Esophagus squamous epithelium (tissue), 5 donors: Measurements from ENCODE around the gene ROCK2. TPM values are rescaled to one million over a fixed set of nuclear protein-coding genes. Genes with fewer than 3 reads are reported as not detected.

Experiments used
- DNase-seq: peaks from one replicate; lab custom pipeline; 2025; lab: John Stamatoyannopoulos, UW
- H3K27ac ChIP-seq, 4 donors: fragments of 200-600 bp; sonication (generic); one replicate each; pipeline ENCODE4 v1.5.1; 2016 to 2019; ENCODE audit warnings: mild to moderate bottlenecking in 1 of 4
- H3K27me3 ChIP-seq, 4 donors: fragments of 200-600 bp; sonication (generic); 1 replicate in 3 of 4; 2 replicates in 1 of 4; pipeline versions ENCODE4 v1.5.1 to v1.6.0; 2017 to 2021; ENCODE audit warnings: antibody characterized with exemption in 1 of 4
- H3K36me3 ChIP-seq, 3 donors: fragments of 200-600 bp; sonication (generic); one replicate each; pipeline ENCODE4 v1.5.1; 2016 to 2019
- H3K4me1 ChIP-seq, 3 donors: fragments of 200-600 bp; sonication (generic); one replicate each; pipeline ENCODE4 v1.5.1; 2017 to 2019
- H3K4me3 ChIP-seq, 4 donors: fragments of 200-600 bp; sonication (generic); 1 replicate in 3 of 4; 2 replicates in 1 of 4; pipeline ENCODE4 v1.5.1; 2016 to 2019; ENCODE audit warnings: mild to moderate bottlenecking in 2 of 4, moderate library complexity in 1 of 4
- H3K9me3 ChIP-seq, 3 donors: fragments of 200-600 bp; sonication (generic); one replicate each; pipeline ENCODE4 v1.5.1; 2016 to 2019
- POLR2A ChIP-seq, 4 donors: fragments of 450-650 bp; IDR thresholded peaks; one replicate each; pipeline ENCODE4 v1.6.1; 2017; ENCODE audit warnings: antibody characterized with exemption in 4 of 4, mild to moderate bottlenecking in 4 of 4, moderate library complexity in 3 of 4
- WGBS, 2 donors: methylation state at CpG; one replicate each; pipeline ENCODE4 v1.1.5; 2018; 5-methylcytosine and 5-hydroxymethylcytosine counted together
- intact Hi-C: fragments of 100-400 bp; cut with DNase I; formaldehyde crosslinking; loops from one replicate; pipeline ENCODE4 v1.15.0; 2022
- total RNA-seq, 4 donors: library from RNA; depleted of rRNA; stranded (reverse); fragments of >200 nt; gene quantifications; one replicate each; pipeline ENCODE4 v1.1.0, GENCODE V29; 2016
- TF ChIP-seq, protein P1 (sequence below), 6 experiments: fragments of 450-650 bp in 4 of 6; fragments of 200-600 bp in 2 of 6; sonication (generic) in 2 of 6; IDR thresholded peaks; one replicate each; pipeline ENCODE4 v1.5.1; 2016 to 2019; ENCODE audit warnings: antibody characterized with exemption in 6 of 6, mild to moderate bottlenecking in 4 of 6, moderate library complexity in 4 of 6
- donor health status: DM: yes; HTN: yes; CAD: no.

Gene ROCK2
- total RNA-seq, 4 donors from 2014 or later: 15.2 to 50.5 (median 21.4) TPM

DNA sequence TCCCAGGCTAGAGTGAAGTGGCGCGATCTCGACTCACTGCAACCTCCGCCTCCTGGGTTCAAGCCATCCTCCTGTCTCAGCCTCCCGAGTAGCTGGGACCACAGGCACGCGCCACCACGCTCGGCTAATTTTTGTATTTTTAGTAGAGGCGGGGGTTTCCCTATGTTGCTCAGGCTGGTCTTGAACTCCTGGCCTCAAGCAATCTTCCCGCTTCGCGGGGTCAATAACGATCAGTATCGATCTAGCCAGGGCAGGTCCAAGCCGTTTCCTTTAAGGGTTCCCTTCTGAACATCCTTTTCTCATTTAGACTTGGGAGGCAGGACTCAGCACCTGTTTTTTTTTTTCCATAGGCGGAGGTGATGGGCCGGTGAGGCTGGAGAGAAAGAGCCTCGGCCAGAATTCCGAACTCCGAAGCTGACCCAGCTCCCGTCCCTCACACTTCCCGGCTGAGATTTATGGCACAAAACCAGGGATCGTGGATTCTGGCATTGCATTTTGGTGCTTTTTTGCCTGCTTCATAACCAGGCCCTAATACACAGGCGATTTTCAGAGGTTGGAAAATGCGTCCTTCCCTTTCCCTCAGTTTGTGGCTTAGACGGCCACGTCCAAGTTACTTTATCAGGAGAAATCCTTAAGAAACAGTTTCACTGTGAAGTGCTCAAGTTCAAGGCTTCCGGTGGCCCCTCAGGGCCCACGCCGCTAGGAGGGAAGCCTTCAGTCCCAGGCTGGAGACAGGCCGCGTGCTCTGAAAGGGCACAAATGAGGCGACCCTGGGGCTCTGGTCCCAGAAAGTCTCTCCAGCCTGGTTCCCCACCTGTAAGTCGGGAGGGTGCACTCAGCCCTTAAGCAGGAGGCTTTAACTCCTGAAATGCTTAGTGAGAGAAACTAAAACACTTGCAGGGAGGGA, 190.2 kb downstream of the ROCK2 start:
- Histone ChIP-seq H3K27me3 (no peaks in the 10 kb centered on the region), H3K4me3 (peak overlapping the region; percentile 23 to 73 (median 58)), H3K4me1 (peaks cover 13 to 22% (median 21%) of the 10 kb centered on the region in 3 donors), H3K9me3 (no peaks in the 10 kb centered on the region), H3K27ac (peak overlapping the region; percentile 84 to 96 (median 92)), H3K36me3 (no peaks in the 10 kb centered on the region)
- WGBS, 2 donors: 57 to 63% methylated on average over 24 to 34 of the region's 35 CpGs
- no peak for DNase-seq
- intact Hi-C loops: no loop called here
- TF ChIP-seq, protein P1, sequence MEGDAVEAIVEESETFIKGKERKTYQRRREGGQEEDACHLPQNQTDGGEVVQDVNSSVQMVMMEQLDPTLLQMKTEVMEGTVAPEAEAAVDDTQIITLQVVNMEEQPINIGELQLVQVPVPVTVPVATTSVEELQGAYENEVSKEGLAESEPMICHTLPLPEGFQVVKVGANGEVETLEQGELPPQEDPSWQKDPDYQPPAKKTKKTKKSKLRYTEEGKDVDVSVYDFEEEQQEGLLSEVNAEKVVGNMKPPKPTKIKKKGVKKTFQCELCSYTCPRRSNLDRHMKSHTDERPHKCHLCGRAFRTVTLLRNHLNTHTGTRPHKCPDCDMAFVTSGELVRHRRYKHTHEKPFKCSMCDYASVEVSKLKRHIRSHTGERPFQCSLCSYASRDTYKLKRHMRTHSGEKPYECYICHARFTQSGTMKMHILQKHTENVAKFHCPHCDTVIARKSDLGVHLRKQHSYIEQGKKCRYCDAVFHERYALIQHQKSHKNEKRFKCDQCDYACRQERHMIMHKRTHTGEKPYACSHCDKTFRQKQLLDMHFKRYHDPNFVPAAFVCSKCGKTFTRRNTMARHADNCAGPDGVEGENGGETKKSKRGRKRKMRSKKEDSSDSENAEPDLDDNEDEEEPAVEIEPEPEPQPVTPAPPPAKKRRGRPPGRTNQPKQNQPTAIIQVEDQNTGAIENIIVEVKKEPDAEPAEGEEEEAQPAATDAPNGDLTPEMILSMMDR (IDR thresholded peaks at IDR 0.05): no peak
- TF ChIP-seq POLR2A (IDR thresholded peaks at IDR 0.05): peak in 1 of 4 donors; percentile 30

DNA sequence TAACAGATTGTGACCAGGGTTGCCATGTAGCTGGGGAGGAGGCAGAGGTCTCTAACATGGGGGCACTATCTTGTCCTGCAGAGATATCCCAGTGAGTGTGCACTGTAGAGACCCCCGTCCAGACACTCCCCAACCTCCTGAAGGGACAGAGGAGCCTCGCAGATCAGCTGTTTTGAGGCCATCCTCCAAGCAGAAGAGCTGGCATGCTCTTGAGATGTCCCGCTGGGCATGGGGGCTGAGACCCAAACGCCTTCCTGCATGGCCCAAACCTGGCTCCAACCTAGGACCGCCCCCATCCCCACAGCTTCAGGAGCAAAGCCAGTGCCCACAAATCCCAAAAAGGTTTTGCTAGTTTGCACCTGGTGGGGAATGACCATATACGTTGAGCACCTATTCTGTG, 191.8 kb downstream of the ROCK2 start:
- Histone ChIP-seq H3K27me3 (no peaks in the 10 kb centered on the region), H3K36me3 (no peaks in the 10 kb centered on the region), H3K27ac (no peak overlapping the region), H3K4me1 (peaks cover 13 to 22% (median 21%) of the 10 kb centered on the region in 3 donors), H3K4me3 (no peak overlapping the region), H3K9me3 (no peaks in the 10 kb centered on the region)
- TF ChIP-seq, protein P1 (IDR thresholded peaks at IDR 0.05): no peak
- TF ChIP-seq POLR2A (IDR thresholded peaks at IDR 0.05): no peak
- WGBS, 2 donors: 94 to 100% methylated on average over 2 to 4 of the region's 6 CpGs
- no peak for DNase-seq
- intact Hi-C loops: no loop called here

DNA sequence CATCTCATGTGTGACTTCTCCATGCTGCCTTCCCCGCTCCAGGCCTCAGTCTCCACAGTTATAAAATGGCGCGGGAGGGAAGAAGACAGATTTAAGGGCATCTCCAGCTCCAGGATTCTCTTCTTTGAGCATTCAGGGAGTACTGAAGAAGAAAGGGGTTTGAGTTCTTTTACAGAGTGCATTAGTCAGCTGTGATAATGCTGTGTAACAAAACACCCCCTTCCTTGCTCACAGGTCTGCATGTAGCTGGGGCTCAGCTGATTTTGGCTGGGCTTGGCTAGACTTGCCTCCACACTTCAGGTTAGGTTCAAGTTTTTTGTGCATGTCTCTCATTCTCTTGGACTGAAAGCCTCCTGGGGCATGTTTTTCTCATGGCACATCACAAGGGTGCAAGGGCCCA, 197.2 kb downstream of the ROCK2 start:
- 45 to 68% methylated on average over 2 to 3 of the region's 3 CpGs for WGBS, 2 donors
- intact Hi-C loops: no loop called here
- Histone ChIP-seq H3K27ac (no peak overlapping the region), H3K36me3 (no peaks in the 10 kb centered on the region), H3K4me3 (no peak overlapping the region), H3K9me3 (no peaks in the 10 kb centered on the region), H3K27me3 (peaks cover 0 to 19% (median 0%) of the 10 kb centered on the region in 4 donors), H3K4me1 (no peaks in the 10 kb centered on the region)
- no peak for TF ChIP-seq POLR2A (IDR thresholded peaks at IDR 0.05)
- TF ChIP-seq, protein P1 (IDR thresholded peaks at IDR 0.05): no peak
- no peak for DNase-seq

DNA sequence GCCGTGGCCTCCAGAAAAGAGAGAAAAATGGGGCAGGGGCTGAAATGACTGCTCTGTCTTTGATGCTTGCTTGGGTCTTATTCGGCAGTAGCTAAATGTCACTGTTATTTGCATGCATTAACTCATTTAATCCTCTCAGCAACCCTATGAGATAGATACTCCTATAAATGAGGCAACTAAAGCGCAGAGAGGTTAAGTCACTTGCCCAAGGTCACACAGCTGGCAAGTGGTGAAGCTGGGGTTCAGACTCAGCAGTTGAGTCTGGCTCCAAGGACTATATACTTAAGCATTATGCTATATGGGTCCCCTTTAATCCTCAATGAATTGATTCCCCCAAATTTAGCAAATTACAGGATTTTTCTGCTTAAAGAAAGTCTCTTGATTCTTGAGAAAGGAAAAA, 198.4 kb downstream of the ROCK2 start:
- DNase-seq: no peak
- no peak overlapping the region for H3K4me3 ChIP-seq
- no peaks in the 10 kb centered on the region for H3K9me3 ChIP-seq
- 88% methylated on average over 3 of the region's 3 CpGs for WGBS, 2 donors
- no peak overlapping the region for H3K27ac ChIP-seq
- H3K36me3 ChIP-seq: no peaks in the 10 kb centered on the region
- H3K4me1 ChIP-seq: no peaks in the 10 kb centered on the region
- H3K27me3 ChIP-seq: peaks cover 0 to 30% (median 0%) of the 10 kb centered on the region in 4 donors
- intact Hi-C loops: no loop called here
- no peak for TF ChIP-seq POLR2A (IDR thresholded peaks at IDR 0.05)
- TF ChIP-seq, protein P1 (IDR thresholded peaks at IDR 0.05): no peak

DNA sequence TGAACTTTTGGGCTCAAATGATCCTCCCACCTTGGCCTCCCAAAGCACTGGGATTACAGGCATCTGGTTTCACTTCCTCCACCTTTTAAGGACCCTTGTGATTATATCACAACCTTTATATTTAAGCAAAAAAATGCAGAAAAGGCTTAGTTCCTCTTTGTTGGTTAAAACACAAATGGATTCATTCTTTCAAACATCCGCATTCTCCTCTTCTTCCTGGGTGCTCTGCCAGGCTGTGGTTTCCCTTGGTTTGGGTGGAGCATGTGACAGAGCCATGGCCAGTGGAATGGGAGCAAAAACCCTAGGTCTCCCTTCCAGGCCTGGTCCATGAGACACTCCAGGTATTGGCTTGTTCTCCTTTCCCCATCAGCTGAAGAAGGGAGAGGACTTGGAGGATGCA, 199.1 kb downstream of the ROCK2 start:
- intact Hi-C loops: no loop called here
- H3K4me3 ChIP-seq: no peak overlapping the region
- H3K4me1 ChIP-seq: no peaks in the 10 kb centered on the region
- H3K27me3 ChIP-seq: peaks cover 0 to 31% (median 0%) of the 10 kb centered on the region in 4 donors
- 75 to 82% methylated on average over 1 of the region's 1 CpG for WGBS, 2 donors
- H3K36me3 ChIP-seq: no peaks in the 10 kb centered on the region
- TF ChIP-seq POLR2A (IDR thresholded peaks at IDR 0.05): no peak
- TF ChIP-seq, protein P1 (IDR thresholded peaks at IDR 0.05): no peak
- no peak for DNase-seq
- no peak overlapping the region for H3K27ac ChIP-seq
- no peaks in the 10 kb centered on the region for H3K9me3 ChIP-seq
